Astrocyte of the spinal cord (primary cell): Measurements from ENCODE around the gene BAIAP2.
A peak's percentile ranks its signal among the peaks of the same experiment; 100 is the strongest.
"Not testable (repeated sequence)": the region's sequence is repeated elsewhere in the genome, so short reads cannot be mapped to it uniquely, and the experiment has no call there.

Experiments used
- DNase-seq: peaks from one replicate; pipeline ENCODE4 v3.0.0; 2011; ENCODE audit warnings: low read depth, low spot score
- H3K4me3 ChIP-seq: 2 replicates; pipeline ENCODE4 v1.5.1; 2011; ENCODE audit warnings: low read depth, mild to moderate bottlenecking, low read length, moderate library complexity
- CTCF ChIP-seq: IDR thresholded peaks from 2 replicates; pipeline ENCODE4 v1.5.1; 2012; ENCODE audit warnings: low read depth, mild to moderate bottlenecking, low read length, inconsistent platforms
- in situ Hi-C: cut with HindIII; loops from 2 replicates; pipeline ENCODE4 v1.10.0; 2017; ENCODE audit warnings: low sequenced_read_pairs

Gene BAIAP2

GRCh38 chr17:81150377-81151077, 115.6 kb downstream of the BAIAP2 start:
- DNase-seq: no peak
- in situ Hi-C loops: no loop called here

GRCh38 chr17:81151278-81151677, 116.3 kb downstream of the BAIAP2 start:
- in situ Hi-C loops: no loop called here
- TF ChIP-seq CTCF: no peak
- DNase-seq: no peak
- no peak overlapping the region for H3K4me3 ChIP-seq

More at GRCh38 chr17:81150377-81151077, 115.6 kb downstream of the BAIAP2 start:
- no peak for TF ChIP-seq CTCF
- H3K4me3 ChIP-seq: no peak overlapping the region

- DNase-seq: no peak
- H3K4me3 ChIP-seq: no peak overlapping the region
- in situ Hi-C loops: no loop called here
- no peak for TF ChIP-seq CTCF
Observed at GRCh38 chr17:81152288-81152828, 117.4 kb downstream of the BAIAP2 start.

- H3K4me3 ChIP-seq: no peak overlapping the region
- no peak for TF ChIP-seq CTCF
- peak; percentile 35 for DNase-seq
- in situ Hi-C loops: no loop called here
Observed at GRCh38 chr17:81153340-81153803, 118.4 kb downstream of the BAIAP2 start.

GRCh38 chr17:81154016-81154415, 119.1 kb downstream of the BAIAP2 start:
- H3K4me3 ChIP-seq, in situ Hi-C loops, DNase-seq: not testable (repeated sequence)

- DNase-seq: no peak
- in situ Hi-C loops: no loop called here
- no peak for TF ChIP-seq CTCF
- no peak overlapping the region for H3K4me3 ChIP-seq
Observed at GRCh38 chr17:81154961-81155360, 120.0 kb downstream of the BAIAP2 start.
